Tibial nerve (tissue), 4 donors: ENCODE data around the gene TTLL1. TPM values are rescaled to one million over a fixed set of nuclear protein-coding genes. Genes with fewer than 3 reads are reported as not detected.

Experiments
- DNase-seq, 2 donors: peaks; one replicate each; pipeline ENCODE4 v3.0.0-alpha.2; 2019; ENCODE audit warnings: low spot score in 2 of 2
- H3K27ac ChIP-seq, 4 donors: fragments of 200-600 bp; sonication (generic) in 3 of 4; one replicate each; pipeline ENCODE4 v1.5.1; 2017 to 2019; ENCODE audit warnings: mild to moderate bottlenecking in 1 of 4
- H3K27me3 ChIP-seq, 2 donors: fragments of 200-600 bp; sonication (generic) in 1 of 2; one replicate each; pipeline versions ENCODE4 v1.5.1 to v1.6.0; 2017 to 2019
- H3K36me3 ChIP-seq, 3 donors: fragments of 200-600 bp; sonication (generic); one replicate each; pipeline ENCODE4 v1.5.1; 2018 to 2019
- H3K4me1 ChIP-seq, 4 donors: fragments of 200-600 bp; sonication (generic) in 3 of 4; one replicate each; pipeline ENCODE4 v1.5.1; 2017 to 2019
- H3K4me3 ChIP-seq, 4 donors: fragments of 200-600 bp; sonication (generic) in 3 of 4; one replicate each; pipeline ENCODE4 v1.5.1; 2017 to 2019; ENCODE audit warnings: mild to moderate bottlenecking in 1 of 4, moderate library complexity in 1 of 4
- H3K9me3 ChIP-seq, 4 donors: fragments of 200-600 bp; sonication (generic) in 3 of 4; one replicate each; pipeline ENCODE4 v1.5.1; 2017 to 2019
- EP300 ChIP-seq, 2 donors: sonication (generic); formaldehyde crosslinking; IDR thresholded peaks; one replicate each; pipeline ENCODE4 v1.6.1; 2017; ENCODE audit warnings: antibody characterized with exemption in 2 of 2, mild to moderate bottlenecking in 1 of 2
- POLR2A ChIP-seq, 2 donors: fragments of 450-650 bp; IDR thresholded peaks; one replicate each; pipeline ENCODE4 v1.6.1; 2017; ENCODE audit warnings: antibody characterized with exemption in 2 of 2, mild to moderate bottlenecking in 2 of 2, moderate library complexity in 2 of 2
- WGBS, 2 donors: methylation state at CpG; one replicate each; pipeline ENCODE4 v1.1.5; 2018; 5-methylcytosine and 5-hydroxymethylcytosine counted together
- total RNA-seq, 4 donors: library from RNA; depleted of rRNA; stranded (reverse); fragments of >200 nt; gene quantifications; one replicate each; pipeline ENCODE4 v1.1.0, GENCODE V29; 2016
- TF ChIP-seq, protein P1 (sequence below), 5 experiments: fragments of 200-600 bp in 3 of 5; fragments of 450-650 bp in 2 of 5; sonication (generic) in 3 of 5; IDR thresholded peaks; one replicate each; pipeline ENCODE4 v1.5.1; 2016 to 2019; ENCODE audit warnings: antibody characterized with exemption in 5 of 5, mild to moderate bottlenecking in 3 of 5, moderate library complexity in 2 of 5

The TTLL1 gene
- total RNA-seq, 4 donors from 2014 or later: 1.6 to 9.8 (median 7.3) TPM

DNA sequence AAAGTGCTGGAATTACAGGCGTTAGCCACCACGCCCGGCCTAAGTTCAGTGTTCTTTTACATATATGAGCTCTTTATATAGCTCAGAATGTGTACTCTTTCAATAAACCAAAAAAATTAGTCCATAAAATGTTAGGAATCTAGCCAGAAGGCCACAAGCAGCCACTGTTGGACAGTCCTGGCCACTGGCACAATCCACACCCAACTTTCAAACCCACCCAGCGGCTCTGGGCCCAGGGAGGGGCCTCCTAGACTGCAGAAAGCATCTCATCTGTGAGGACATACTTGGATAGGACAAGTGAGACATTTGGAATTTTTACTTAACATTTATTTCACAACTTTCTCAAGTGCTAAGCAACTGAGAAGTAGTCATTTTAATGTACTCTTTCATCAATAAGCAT is 80.7 kb downstream of the TTLL1 start:
- Histone ChIP-seq H3K27ac (peak overlapping the region in 1 of 4 donors; percentile 25), H3K4me3 (no peak overlapping the region), H3K9me3 (no peaks in the 10 kb centered on the region), H3K36me3 (no peaks in the 10 kb centered on the region), H3K4me1 (peaks cover 0 to 49% (median 12%) of the 10 kb centered on the region in 4 donors), H3K27me3 (no peaks in the 10 kb centered on the region)
- WGBS, 2 donors: 93 to 94% methylated on average over 4 of the region's 4 CpGs
- TF ChIP-seq POLR2A (IDR thresholded peaks at IDR 0.05) (no peak), EP300 (IDR thresholded peaks at IDR 0.05) (no peak)
- TF ChIP-seq, protein P1, sequence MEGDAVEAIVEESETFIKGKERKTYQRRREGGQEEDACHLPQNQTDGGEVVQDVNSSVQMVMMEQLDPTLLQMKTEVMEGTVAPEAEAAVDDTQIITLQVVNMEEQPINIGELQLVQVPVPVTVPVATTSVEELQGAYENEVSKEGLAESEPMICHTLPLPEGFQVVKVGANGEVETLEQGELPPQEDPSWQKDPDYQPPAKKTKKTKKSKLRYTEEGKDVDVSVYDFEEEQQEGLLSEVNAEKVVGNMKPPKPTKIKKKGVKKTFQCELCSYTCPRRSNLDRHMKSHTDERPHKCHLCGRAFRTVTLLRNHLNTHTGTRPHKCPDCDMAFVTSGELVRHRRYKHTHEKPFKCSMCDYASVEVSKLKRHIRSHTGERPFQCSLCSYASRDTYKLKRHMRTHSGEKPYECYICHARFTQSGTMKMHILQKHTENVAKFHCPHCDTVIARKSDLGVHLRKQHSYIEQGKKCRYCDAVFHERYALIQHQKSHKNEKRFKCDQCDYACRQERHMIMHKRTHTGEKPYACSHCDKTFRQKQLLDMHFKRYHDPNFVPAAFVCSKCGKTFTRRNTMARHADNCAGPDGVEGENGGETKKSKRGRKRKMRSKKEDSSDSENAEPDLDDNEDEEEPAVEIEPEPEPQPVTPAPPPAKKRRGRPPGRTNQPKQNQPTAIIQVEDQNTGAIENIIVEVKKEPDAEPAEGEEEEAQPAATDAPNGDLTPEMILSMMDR (IDR thresholded peaks at IDR 0.05): no peak
- no peak for DNase-seq

DNA sequence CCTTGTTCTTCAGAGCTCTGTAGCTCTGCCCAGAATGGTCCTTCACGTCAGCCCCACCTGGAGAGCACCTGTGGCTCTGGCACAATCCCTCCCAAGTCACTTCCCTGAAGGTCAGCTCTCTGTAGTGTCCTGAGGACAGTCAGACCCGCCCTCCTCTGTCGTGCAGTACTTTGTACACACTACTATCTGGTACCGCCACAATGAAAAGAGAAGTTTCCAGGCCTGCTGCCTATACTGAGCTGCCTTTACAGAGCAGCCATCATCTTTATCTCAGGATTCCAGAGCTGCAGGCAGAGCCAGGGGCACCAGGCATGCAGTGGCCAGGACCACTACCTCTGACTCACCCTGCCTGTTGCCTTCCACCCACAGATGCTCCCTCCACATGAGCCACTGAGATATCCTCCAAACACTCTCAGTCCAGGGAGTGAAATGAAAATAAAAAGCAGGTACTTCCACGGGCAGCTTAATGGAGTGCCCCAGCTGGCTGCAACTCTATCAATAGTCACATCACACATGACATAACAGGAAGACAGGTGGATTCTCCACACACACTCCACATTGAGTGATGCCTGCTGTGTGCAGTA is 81.6 kb downstream of the TTLL1 start:
- TF ChIP-seq, protein P1 (IDR thresholded peaks at IDR 0.05): no peak
- TF ChIP-seq POLR2A (IDR thresholded peaks at IDR 0.05) (no peak), EP300 (IDR thresholded peaks at IDR 0.05) (no peak)
- no peaks in the 10 kb centered on the region for H3K27me3 ChIP-seq
- H3K9me3 ChIP-seq: no peaks in the 10 kb centered on the region
- WGBS, 2 donors: 71 to 82% methylated on average over 5 of the region's 5 CpGs
- H3K4me3 ChIP-seq: no peak overlapping the region
- no peaks in the 10 kb centered on the region for H3K36me3 ChIP-seq
- no peak for DNase-seq
- peaks cover 0 to 48% (median 9%) of the 10 kb centered on the region in 4 donors for H3K4me1 ChIP-seq
- no peak overlapping the region for H3K27ac ChIP-seq

DNA sequence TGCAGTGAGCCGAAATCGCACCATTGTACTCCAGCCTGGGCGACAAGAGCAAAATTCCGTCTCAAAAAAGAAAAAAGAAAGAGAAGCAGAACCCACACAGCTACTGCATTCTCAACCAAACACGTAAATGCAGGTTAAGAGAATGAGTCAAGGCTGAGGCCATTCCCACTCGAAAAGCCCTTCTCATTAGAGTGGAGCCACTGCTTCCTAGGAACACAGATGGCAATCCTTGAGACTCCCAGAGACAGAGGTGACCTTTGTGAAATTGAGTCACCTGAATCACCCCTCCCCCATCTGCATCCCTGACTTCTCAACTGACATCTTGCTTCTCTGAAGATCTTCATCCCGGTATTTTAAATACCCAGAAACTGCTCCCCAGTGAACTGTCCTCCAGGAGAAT is 82.4 kb downstream of the TTLL1 start:
- no peak for DNase-seq
- Histone ChIP-seq H3K4me1 (peaks cover 0 to 57% (median 10%) of the 10 kb centered on the region in 4 donors), H3K9me3 (no peaks in the 10 kb centered on the region), H3K27ac (no peak overlapping the region), H3K4me3 (no peak overlapping the region), H3K27me3 (no peaks in the 10 kb centered on the region), H3K36me3 (no peaks in the 10 kb centered on the region)
- TF ChIP-seq POLR2A (IDR thresholded peaks at IDR 0.05): no peak
- TF ChIP-seq EP300 (IDR thresholded peaks at IDR 0.05): no peak
- TF ChIP-seq, protein P1 (IDR thresholded peaks at IDR 0.05): no peak
- 91 to 92% methylated on average over 7 of the region's 7 CpGs for WGBS, 2 donors

DNA sequence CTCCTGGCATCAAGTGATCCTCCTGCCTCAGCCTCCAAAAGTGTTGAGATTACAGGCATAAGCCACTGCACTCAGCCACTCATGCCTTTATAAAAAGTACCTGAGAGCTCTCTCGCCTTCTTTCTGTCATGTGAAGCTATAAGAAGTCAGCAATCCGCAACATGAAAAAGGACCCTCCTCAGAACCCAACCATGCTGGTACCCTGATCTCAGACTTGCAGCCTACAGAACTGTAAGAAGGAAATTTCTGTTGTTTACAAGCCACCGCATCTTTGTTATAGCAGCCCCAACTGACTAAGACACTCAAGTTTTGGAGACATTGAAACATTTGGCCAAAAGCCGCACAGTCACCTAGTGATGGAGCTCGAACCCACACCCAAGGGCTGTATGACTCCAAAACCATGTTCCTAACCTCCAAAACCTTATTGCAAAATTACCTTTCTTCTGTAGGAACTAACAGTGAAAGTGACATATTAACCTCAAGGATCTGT is 83.1 kb downstream of the TTLL1 start:
- peaks cover 0 to 59% (median 13%) of the 10 kb centered on the region in 4 donors for H3K4me1 ChIP-seq
- H3K36me3 ChIP-seq: no peaks in the 10 kb centered on the region
- H3K4me3 ChIP-seq: no peak overlapping the region
- no peak for DNase-seq
- no peaks in the 10 kb centered on the region for H3K27me3 ChIP-seq
- 96 to 98% methylated on average over 5 of the region's 5 CpGs for WGBS, 2 donors
- H3K9me3 ChIP-seq: no peaks in the 10 kb centered on the region
- TF ChIP-seq POLR2A (IDR thresholded peaks at IDR 0.05) (no peak), EP300 (IDR thresholded peaks at IDR 0.05) (no peak)
- TF ChIP-seq, protein P1 (IDR thresholded peaks at IDR 0.05): no peak
- H3K27ac ChIP-seq: no peak overlapping the region

DNA sequence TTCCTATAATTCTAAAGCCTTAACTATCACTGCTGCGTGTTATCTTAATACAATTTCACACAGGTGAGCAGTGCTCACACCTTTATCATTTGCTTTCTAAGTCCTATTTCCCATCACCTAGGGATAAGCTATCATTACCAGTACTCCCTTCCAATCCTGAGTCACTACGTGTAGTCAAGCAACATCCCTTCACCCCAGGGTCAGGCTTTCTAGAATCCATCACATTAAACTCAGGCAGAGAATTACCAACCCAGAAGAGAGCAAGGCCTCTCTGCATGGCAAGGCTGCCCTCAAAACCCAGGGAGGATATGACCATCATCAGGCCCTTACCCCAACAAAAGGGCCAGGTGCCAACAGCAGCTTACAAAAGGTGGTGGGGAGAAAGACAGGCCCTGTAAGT is 84.1 kb downstream of the TTLL1 start:
- 65 to 71% methylated on average over 2 of the region's 2 CpGs for WGBS, 2 donors
- no peaks in the 10 kb centered on the region for H3K27me3 ChIP-seq
- no peak overlapping the region for H3K27ac ChIP-seq
- peaks cover 0 to 68% (median 15%) of the 10 kb centered on the region in 4 donors for H3K4me1 ChIP-seq
- no peaks in the 10 kb centered on the region for H3K9me3 ChIP-seq
- no peak overlapping the region for H3K4me3 ChIP-seq
- no peak for DNase-seq
- H3K36me3 ChIP-seq: no peaks in the 10 kb centered on the region
- TF ChIP-seq EP300 (IDR thresholded peaks at IDR 0.05) (no peak), POLR2A (IDR thresholded peaks at IDR 0.05) (no peak)
- TF ChIP-seq, protein P1 (IDR thresholded peaks at IDR 0.05): no peak
